ENCODE results near the gene HEMGN. TPM values are rescaled to one million over a fixed set of nuclear protein-coding genes. Genes with fewer than 3 reads are reported as not detected.

HEMGN gene
- total and polyA plus RNA-seq, 10 donors, result 0.13 to 26.6 (median 1.8) TPM

GRCh38 chr9:97895211-97895610, 42.8 kb downstream of the HEMGN start:
- no peak overlapping the region for H3K4me3 ChIP-seq
- WGBS, 5 donors, result 85 to 95% (median 93%) methylated on average over 1 of the region's 1 CpG
- no peak for DNase-seq
- H3K27ac ChIP-seq, result no peak overlapping the region
- no peak for TF ChIP-seq POLR2A (IDR thresholded peaks at IDR 0.05)
- no peak for TF ChIP-seq CTCF (IDR thresholded peaks at IDR 0.05 in 8 of 11, conservative IDR thresholded peaks at IDR 0.05 in 3 of 11)
- TF ChIP-seq POLR2AphosphoS5 (IDR thresholded peaks at IDR 0.05), result no peak
- peaks cover 0 to 49% (median 10%) of the 10 kb centered on the region in 6 donors for H3K36me3 ChIP-seq
- intact Hi-C loops (cut with DNase I; ENCODE audit: low total_unique reads), result no loop called here
- peaks cover 0 to 6% (median 0%) of the 10 kb centered on the region in 6 donors for H3K4me1 ChIP-seq
- peaks cover 0 to 17% (median 11%) of the 10 kb centered on the region in 8 donors for H3K9me3 ChIP-seq
- no peaks in the 10 kb centered on the region for H3K27me3 ChIP-seq (replicated peaks in 1 of 7)

- WGBS, 5 donors, result 81 to 90% (median 86%) methylated on average over 2 of the region's 2 CpGs
- Histone ChIP-seq H3K4me3 (no peak overlapping the region), H3K27me3 (replicated peaks in 1 of 7) (no peaks in the 10 kb centered on the region), H3K36me3 (peaks cover 0 to 25% (median 5%) of the 10 kb centered on the region in 6 donors), H3K9me3 (peaks cover 0 to 17% (median 11%) of the 10 kb centered on the region in 8 donors), H3K4me1 (peaks cover 0 to 9% (median 0%) of the 10 kb centered on the region in 6 donors), H3K27ac (no peak overlapping the region)
- intact Hi-C loops (cut with DNase I; ENCODE audit: low total_unique reads), result no loop called here
- no peak for DNase-seq
- TF ChIP-seq CTCF (IDR thresholded peaks at IDR 0.05 in 8 of 11, conservative IDR thresholded peaks at IDR 0.05 in 3 of 11) (no peak), POLR2A (IDR thresholded peaks at IDR 0.05) (no peak), POLR2AphosphoS5 (IDR thresholded peaks at IDR 0.05) (no peak)
These were observed 45.6 kb downstream of the HEMGN start for GRCh38 chr9:97892421-97892820.

GRCh38 chr9:97891736-97892135, 46.2 kb downstream of the HEMGN start:
- TF ChIP-seq CTCF (IDR thresholded peaks at IDR 0.05 in 8 of 11, conservative IDR thresholded peaks at IDR 0.05 in 3 of 11) (no peak), POLR2A (IDR thresholded peaks at IDR 0.05) (no peak), POLR2AphosphoS5 (IDR thresholded peaks at IDR 0.05) (no peak)
- intact Hi-C loops (cut with DNase I; ENCODE audit: low total_unique reads), result no loop called here
- Histone ChIP-seq H3K9me3 (peaks cover 0 to 17% (median 11%) of the 10 kb centered on the region in 8 donors), H3K4me3 (no peak overlapping the region), H3K36me3 (peaks cover 0 to 18% (median 5%) of the 10 kb centered on the region in 6 donors), H3K4me1 (peaks cover 0 to 9% (median 0%) of the 10 kb centered on the region in 6 donors), H3K27me3 (replicated peaks in 1 of 7) (no peaks in the 10 kb centered on the region), H3K27ac (no peak overlapping the region)
- no peak for DNase-seq
- WGBS, 5 donors, result 84 to 94% (median 89%) methylated on average over 5 of the region's 5 CpGs

- Histone ChIP-seq H3K36me3 (peaks cover 0 to 5% (median 0%) of the 10 kb centered on the region in 6 donors), H3K27ac (no peak overlapping the region), H3K9me3 (peaks cover 0 to 17% (median 11%) of the 10 kb centered on the region in 8 donors), H3K4me3 (no peak overlapping the region), H3K27me3 (replicated peaks in 1 of 7) (no peaks in the 10 kb centered on the region), H3K4me1 (peaks cover 0 to 9% (median 0%) of the 10 kb centered on the region in 6 donors)
- TF ChIP-seq POLR2A (IDR thresholded peaks at IDR 0.05) (no peak), CTCF (IDR thresholded peaks at IDR 0.05 in 8 of 11, conservative IDR thresholded peaks at IDR 0.05 in 3 of 11) (peak; percentile 25 to 79 (median 63)), POLR2AphosphoS5 (IDR thresholded peaks at IDR 0.05) (no peak)
- WGBS, 5 donors, result 57 to 66% (median 58%) methylated on average over 9 of the region's 9 CpGs
- intact Hi-C loops (cut with DNase I; ENCODE audit: low total_unique reads), result no loop called here
- DNase-seq, result peak; percentile 84
These were observed 47.8 kb downstream of the HEMGN start for GRCh38 chr9:97889941-97890887.
